Keratinocyte (primary cell): Measurements from ENCODE around the gene GPR107. TPM values are rescaled to one million over a fixed set of nuclear protein-coding genes. Genes with fewer than 3 reads are reported as not detected.

Experiments
- DNase-seq: peaks from one replicate; pipeline ENCODE4 v3.0.0-alpha.2; 2011; ENCODE audit warnings: low read depth, missing footprints, low spot score
- FAIRE-seq: peaks from 2 replicates; lab custom pipeline; 2011; peaks lifted over from hg19 to GRCh38; lab: Jason Lieb, UNC
- H2AFZ ChIP-seq: 2 replicates; pipeline ENCODE4 v1.6.0; 2012; ENCODE audit warnings: low read length, control low read depth, inconsistent platforms; ENCODE audit not compliant: control insufficient read depth
- H3K27ac ChIP-seq: 2 replicates; pipeline ENCODE4 v1.5.1; 2011; ENCODE audit warnings: low read length; ENCODE audit not compliant: control insufficient read depth, insufficient read depth
- H3K27me3 ChIP-seq: 3 replicates; pipeline ENCODE4 v1.6.0; 2011; ENCODE audit warnings: low read length; ENCODE audit not compliant: control insufficient read depth, insufficient read depth; ENCODE audit errors: extremely low read depth
- H3K36me3 ChIP-seq, 2 experiments: 2 replicates in 1 of 2; 3 replicates in 1 of 2; pipeline ENCODE4 v1.5.1; 2011; ENCODE audit warnings: low read length in 2 of 2, mild to moderate bottlenecking in 1 of 2; ENCODE audit not compliant: control insufficient read depth in 2 of 2, insufficient read depth in 2 of 2; ENCODE audit errors: extremely low read depth in 1 of 2
- H3K4me1 ChIP-seq: 3 replicates; pipeline ENCODE4 v1.5.1; 2011; ENCODE audit warnings: low read length; ENCODE audit not compliant: control insufficient read depth, insufficient read depth; ENCODE audit errors: extremely low read depth
- H3K4me2 ChIP-seq: 3 replicates; pipeline ENCODE4 v1.6.0; 2011; ENCODE audit warnings: low read depth, low read length; ENCODE audit not compliant: control insufficient read depth, insufficient read depth; ENCODE audit errors: extremely low read depth
- H3K4me3 ChIP-seq, 3 experiments: fragments of 200-600 bp in 1 of 3; sonication (generic) in 1 of 3; 2 replicates in 2 of 3; 3 replicates in 1 of 3; pipeline ENCODE4 v1.5.1; 2011 to 2016; ENCODE audit warnings: low read length in 3 of 3, mild to moderate bottlenecking in 3 of 3, control low read depth in 2 of 3, inconsistent platforms in 1 of 3, low read depth in 1 of 3, mixed read lengths in 1 of 3, mixed run types in 1 of 3, moderate library complexity in 1 of 3; ENCODE audit not compliant: control insufficient read depth in 2 of 3, insufficient read depth in 2 of 3; ENCODE audit errors: extremely low read depth in 1 of 3
- H3K79me2 ChIP-seq: 2 replicates; pipeline ENCODE4 v1.6.0; 2012; ENCODE audit warnings: low read length; ENCODE audit not compliant: control insufficient read depth, insufficient read depth
- H3K9ac ChIP-seq: 3 replicates; pipeline ENCODE4 v1.6.0; 2011; ENCODE audit warnings: low read length; ENCODE audit not compliant: control insufficient read depth, insufficient read depth; ENCODE audit errors: extremely low read depth
- H3K9me1 ChIP-seq: 3 replicates; pipeline ENCODE4 v1.6.0; 2011; ENCODE audit warnings: low read length; ENCODE audit not compliant: control insufficient read depth, insufficient read depth; ENCODE audit errors: extremely low read depth
- H3K9me3 ChIP-seq: 2 replicates; pipeline ENCODE4 v1.5.1; 2012; ENCODE audit warnings: low read depth, low read length; ENCODE audit not compliant: control insufficient read depth
- H4K20me1 ChIP-seq: 3 replicates; pipeline ENCODE4 v1.6.0; 2011; ENCODE audit warnings: low read length; ENCODE audit not compliant: control insufficient read depth, insufficient read depth; ENCODE audit errors: extremely low read depth
- EZH2 ChIP-seq: IDR thresholded peaks from one replicate; pipeline ENCODE4 v1.6.1; 2012; ENCODE audit warnings: inconsistent platforms, mild to moderate bottlenecking, low read length, moderate library complexity
- dilution Hi-C: fragments of 300-500 bp; cut with MboI; formaldehyde crosslinking; loops from one replicate; pipeline ENCODE4 v1.7.0; 2020; ENCODE audit warnings: low sequenced_read_pairs; ENCODE audit not compliant: extremely low pct_ligation_motif_present
- polyA plus RNA-seq, 5 experiments: library from polyadenylated mRNA; depleted of rRNA in 3 of 5; stranded (reverse) in 3 of 5; stranded (forward) in 1 of 5; unstranded in 1 of 5; fragments of >200 nt; gene quantifications; 1 replicate in 1 of 5; 2 replicates in 3 of 5; 3 replicates in 1 of 5; pipeline versions ENCODE4 v1.2.1 to v1.2.3, GENCODE V29; 2011 to 2012; ENCODE audit warnings: missing spikeins in 2 of 5, low read depth in 1 of 5, low replicate concordance in 1 of 5
- TF ChIP-seq, protein P1 (sequence below), 3 experiments: IDR thresholded peaks in 1 of 3; conservative IDR thresholded peaks in 1 of 3; optimal IDR thresholded peaks in 1 of 3; 2 replicates in 2 of 3; 3 replicates in 1 of 3; pipeline versions ENCODE3 to v1.5.1; 2011; ENCODE audit warnings: low read length in 3 of 3, mild to moderate bottlenecking in 3 of 3, moderate library complexity in 2 of 3, control low read depth in 1 of 3, inconsistent platforms in 1 of 3; ENCODE audit not compliant: insufficient read depth in 2 of 3; ENCODE audit errors: extremely low read depth in 1 of 3

The GPR107 gene
- polyA plus RNA-seq, 1 donor (not counting 4 experiments of a cell fraction or from before 2014, with no cell fraction given), result 27.3 TPM

DNA sequence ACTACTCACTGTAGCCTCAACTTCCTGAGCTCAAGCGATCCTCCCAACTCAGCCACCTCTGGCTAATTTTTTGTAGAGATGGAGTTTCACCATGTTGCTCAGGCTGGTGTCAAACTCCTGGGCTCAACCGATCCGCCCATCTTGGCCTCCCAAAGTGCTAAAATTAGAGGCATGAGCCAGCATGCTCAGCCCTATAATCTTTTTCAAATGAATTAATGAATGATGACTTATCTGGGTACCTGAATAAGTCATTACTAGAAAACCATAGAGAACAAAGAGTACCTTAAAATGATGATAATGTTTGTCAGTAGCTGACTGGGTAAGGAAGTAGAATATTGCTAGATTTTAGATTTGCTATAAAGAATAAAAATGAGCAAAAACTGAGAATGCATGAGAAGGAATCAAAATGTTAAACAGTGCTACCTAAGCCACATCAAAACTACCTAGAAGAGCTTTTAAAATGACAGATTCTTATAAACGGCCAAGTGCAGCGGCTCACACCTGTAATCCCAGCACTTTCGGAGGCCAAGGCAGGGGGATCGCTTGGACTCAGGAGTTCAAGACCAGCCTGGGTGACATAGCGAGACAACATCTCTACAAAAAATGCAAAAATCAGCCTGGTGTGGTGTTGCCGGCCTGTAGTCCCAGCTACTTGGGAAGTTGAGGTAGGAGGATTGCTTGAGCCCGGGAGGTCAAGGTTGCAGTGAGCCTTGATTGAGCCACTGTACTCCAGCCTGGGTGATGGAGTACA, 24.3 kb upstream of the GPR107 start:
- no peak for DNase-seq
- Histone ChIP-seq H3K36me3 (no peaks in the 10 kb centered on the region), H3K27me3 (no peaks in the 10 kb centered on the region), H3K9me3 (no peaks in the 10 kb centered on the region), H3K27ac (no peak overlapping the region), H3K79me2 (peaks cover 13% of the 10 kb centered on the region), H4K20me1 (no peaks in the 10 kb centered on the region), H3K4me1 (peaks cover 29% of the 10 kb centered on the region), H3K9ac (no peak overlapping the region), H3K4me3 (no peak overlapping the region), H3K4me2 (peak overlapping the region; percentile 29), H2AFZ (no peak overlapping the region), H3K9me1 (peaks cover 2% of the 10 kb centered on the region)
- FAIRE-seq, result no peak
- dilution Hi-C loops, result no loop called here
- TF ChIP-seq, protein P1, sequence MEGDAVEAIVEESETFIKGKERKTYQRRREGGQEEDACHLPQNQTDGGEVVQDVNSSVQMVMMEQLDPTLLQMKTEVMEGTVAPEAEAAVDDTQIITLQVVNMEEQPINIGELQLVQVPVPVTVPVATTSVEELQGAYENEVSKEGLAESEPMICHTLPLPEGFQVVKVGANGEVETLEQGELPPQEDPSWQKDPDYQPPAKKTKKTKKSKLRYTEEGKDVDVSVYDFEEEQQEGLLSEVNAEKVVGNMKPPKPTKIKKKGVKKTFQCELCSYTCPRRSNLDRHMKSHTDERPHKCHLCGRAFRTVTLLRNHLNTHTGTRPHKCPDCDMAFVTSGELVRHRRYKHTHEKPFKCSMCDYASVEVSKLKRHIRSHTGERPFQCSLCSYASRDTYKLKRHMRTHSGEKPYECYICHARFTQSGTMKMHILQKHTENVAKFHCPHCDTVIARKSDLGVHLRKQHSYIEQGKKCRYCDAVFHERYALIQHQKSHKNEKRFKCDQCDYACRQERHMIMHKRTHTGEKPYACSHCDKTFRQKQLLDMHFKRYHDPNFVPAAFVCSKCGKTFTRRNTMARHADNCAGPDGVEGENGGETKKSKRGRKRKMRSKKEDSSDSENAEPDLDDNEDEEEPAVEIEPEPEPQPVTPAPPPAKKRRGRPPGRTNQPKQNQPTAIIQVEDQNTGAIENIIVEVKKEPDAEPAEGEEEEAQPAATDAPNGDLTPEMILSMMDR (optimal IDR thresholded peaks at IDR 0.05 in 1 of 3, IDR thresholded peaks at IDR 0.05 in 1 of 3, conservative IDR thresholded peaks at IDR 0.05 in 1 of 3; ENCODE audit: extremely low read depth in 1 of 3, insufficient read depth in 2 of 3, low read length in 3 of 3), result no peak
- no peak for TF ChIP-seq EZH2

GRCh38 chr9:130030651-130031127, 23.0 kb upstream of the GPR107 start:
- Histone ChIP-seq H3K79me2 (peaks cover 19% of the 10 kb centered on the region), H3K4me1 (peaks cover 20% of the 10 kb centered on the region)

More at GRCh38 chr9:130030651-130031127, 23.0 kb upstream of the GPR107 start:
- no peak for FAIRE-seq
- no peak overlapping the region for H3K4me2 ChIP-seq
- no peak overlapping the region for H3K27ac ChIP-seq
- TF ChIP-seq, protein P1 (optimal IDR thresholded peaks at IDR 0.05 in 1 of 3, IDR thresholded peaks at IDR 0.05 in 1 of 3, conservative IDR thresholded peaks at IDR 0.05 in 1 of 3; ENCODE audit: extremely low read depth in 1 of 3, insufficient read depth in 2 of 3, low read length in 3 of 3), result no peak
- TF ChIP-seq EZH2, result no peak
- H3K9ac ChIP-seq, result no peak overlapping the region
- H3K36me3 ChIP-seq, result no peaks in the 10 kb centered on the region
- no peak for DNase-seq
- H4K20me1 ChIP-seq, result no peaks in the 10 kb centered on the region
- H3K4me3 ChIP-seq, result no peak overlapping the region
- H3K9me1 ChIP-seq, result no peaks in the 10 kb centered on the region
- H3K27me3 ChIP-seq, result no peaks in the 10 kb centered on the region
- H2AFZ ChIP-seq, result no peak overlapping the region
- H3K9me3 ChIP-seq, result no peaks in the 10 kb centered on the region
- dilution Hi-C loops, result no loop called here
